Inferior parietal cortex (tissue), 1 donor: ENCODE data around the gene AGTR1.
"Not testable (repeated sequence)": the region's sequence is repeated elsewhere in the genome, so short reads cannot be mapped to it uniquely, and the experiment has no call there.

ENCODE experiments used
- DNase-seq: peaks from one replicate; pipeline ENCODE4 v3.0.0-alpha.2; 2016; ENCODE audit errors: extremely low spot score

AGTR1 gene

DNA sequence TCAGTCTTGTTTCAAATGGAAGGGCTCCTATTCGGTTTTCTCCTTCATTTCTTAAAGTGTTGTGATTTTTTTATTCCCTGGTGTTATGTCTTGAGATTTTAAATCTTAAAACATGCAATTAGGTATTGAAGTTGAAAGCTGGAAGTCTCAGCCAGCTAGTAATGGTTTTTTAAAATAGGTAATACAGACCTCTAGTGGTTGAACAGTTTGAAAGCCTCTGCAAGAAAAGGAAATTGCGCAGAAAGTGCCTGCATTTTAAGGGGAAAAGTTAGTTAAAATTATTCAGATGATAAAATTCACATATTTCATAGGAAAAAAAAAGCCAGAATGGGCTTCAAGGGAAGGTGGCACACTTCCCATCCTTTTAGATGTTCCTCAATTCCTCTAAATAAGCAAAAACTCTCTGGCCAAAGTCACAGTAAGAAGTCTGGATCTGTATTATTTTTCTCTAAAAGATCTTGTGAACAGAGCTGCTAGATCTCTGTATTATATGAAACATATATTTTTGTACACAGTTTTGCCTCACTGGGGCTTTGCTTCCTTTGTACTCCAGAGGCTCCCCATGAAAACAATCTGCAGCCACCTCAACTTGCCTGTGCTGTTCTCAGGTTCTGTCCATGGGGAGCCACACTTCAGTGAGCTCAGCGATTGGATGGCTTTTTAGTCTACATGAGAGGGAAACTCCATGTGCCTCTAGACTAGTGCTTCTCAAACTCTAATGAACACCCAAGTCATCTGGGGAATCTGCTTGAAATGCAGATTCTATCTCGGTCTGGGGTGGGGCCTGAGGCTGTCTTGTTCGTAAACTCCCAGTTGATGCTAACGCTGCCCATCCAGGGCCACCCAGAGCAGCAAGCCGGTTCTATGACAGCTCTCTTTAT lies 21.5 kb downstream of the AGTR1 start:
- DNase-seq, result peak; percentile 25

- DNase-seq, result no peak
Measured at GRCh38 chr3:148720873-148721272, 23.2 kb downstream of the AGTR1 start.

- no peak for DNase-seq
Measured at GRCh38 chr3:148723631-148724030, 25.9 kb downstream of the AGTR1 start.

DNA sequence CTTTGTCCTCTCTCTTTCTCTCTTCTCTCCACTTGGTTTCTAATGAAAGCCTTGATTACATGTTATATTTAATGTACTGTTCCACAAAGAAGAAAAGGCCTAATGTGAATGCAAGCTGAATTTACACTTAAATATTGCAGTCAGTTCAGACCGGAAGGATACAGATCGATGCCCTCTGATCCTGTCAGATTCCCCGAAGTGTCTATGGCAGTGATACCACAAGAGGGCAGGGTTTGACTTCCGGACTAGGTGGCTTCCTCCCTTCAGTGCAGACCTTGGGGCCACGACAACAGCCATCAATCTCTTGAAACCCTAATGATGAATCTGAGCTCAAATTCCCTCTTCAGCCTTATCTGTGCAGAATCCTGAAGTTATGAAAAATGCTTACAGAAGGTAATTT lies 29.5 kb downstream of the AGTR1 start:
- peak; percentile 81 for DNase-seq

GRCh38 chr3:148728753-148729152 lies 31.1 kb downstream of the AGTR1 start:
- no peak for DNase-seq

DNA sequence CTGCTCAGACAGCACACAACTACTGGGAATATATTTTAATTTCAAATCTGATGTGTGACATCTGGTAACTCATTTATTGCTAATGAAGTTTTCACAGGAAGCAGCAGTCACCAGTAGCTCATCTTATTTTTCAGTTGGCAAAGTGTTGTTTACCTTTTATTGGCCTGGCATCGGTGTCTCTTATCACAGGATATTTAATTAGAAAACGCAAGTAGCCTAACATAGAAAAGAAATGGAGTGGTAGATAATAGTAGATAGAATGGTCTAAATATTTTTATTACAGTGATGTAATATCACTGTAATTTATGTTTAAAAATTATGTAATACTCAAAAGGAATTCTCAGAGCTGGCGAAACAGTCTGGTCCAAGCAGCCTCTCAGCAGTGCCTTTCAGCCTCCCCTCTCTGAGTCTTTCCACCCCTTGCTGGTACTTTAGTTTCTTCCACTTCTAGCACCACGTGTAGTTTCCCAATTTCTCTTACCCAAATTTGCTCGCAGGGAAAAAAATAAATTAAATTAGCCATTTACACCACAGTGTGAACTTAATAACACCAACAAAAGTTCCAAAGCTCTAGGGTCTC lies 31.9 kb downstream of the AGTR1 start:
- no peak for DNase-seq

DNA sequence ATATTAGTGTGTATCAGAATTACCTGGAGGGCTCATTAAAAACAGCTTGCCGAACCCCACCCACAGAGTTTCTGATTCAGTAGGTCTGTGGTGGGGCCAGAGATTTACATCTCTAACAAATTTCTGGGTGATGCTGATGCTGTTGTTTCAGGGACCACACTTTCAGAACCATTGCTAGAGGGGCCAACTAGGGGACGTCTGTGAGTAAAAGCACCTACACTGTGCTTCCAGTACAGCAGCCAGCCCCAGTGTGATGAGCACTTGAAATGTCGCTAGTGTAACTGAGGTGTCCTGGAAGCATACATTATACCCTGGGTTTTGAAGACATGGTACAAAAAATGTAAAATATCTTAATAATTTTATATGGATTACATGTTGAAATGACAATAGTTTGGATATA lies 33.0 kb downstream of the AGTR1 start:
- DNase-seq, result no peak

DNA sequence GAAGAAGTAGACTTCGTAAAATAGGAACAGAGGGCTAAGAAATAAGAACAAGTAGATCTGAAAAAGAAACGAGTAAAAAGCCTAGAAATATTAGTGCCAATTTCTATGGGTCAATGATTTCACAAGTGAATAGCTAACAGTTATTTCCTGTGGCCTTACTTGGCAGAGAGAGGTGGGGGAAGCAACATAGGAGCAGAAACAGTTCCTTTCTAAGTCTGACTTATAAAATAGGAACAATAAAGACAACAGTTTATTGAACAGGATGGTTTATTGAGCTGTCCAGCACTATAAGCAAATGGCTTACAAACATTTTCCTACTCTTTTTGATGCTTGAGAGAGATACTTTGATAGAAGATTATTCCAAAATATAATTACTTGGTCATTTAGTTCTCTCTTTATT lies 37.9 kb downstream of the AGTR1 start:
- no peak for DNase-seq

DNA sequence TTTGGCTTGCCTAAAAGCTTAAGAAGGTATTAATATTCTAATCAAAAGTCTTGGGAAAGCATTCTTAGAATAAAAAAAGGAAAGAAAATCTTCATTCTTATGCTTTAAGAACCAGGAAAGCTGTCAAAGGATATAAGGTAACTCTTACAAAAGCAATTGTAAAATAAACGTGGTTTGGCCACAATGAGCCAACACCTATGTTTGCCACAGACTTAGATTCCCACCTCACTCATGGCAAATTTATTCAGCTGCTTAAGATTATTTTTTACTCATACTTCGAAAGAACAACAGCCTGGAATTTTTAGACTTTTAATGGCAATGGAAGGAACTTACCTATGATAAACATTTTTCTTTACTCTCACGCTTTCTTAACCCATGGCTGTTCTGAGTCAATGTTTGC lies 38.4 kb downstream of the AGTR1 start:
- no peak for DNase-seq

GRCh38 chr3:148737104-148737530 lies 39.4 kb downstream of the AGTR1 start:
- no peak for DNase-seq

DNA sequence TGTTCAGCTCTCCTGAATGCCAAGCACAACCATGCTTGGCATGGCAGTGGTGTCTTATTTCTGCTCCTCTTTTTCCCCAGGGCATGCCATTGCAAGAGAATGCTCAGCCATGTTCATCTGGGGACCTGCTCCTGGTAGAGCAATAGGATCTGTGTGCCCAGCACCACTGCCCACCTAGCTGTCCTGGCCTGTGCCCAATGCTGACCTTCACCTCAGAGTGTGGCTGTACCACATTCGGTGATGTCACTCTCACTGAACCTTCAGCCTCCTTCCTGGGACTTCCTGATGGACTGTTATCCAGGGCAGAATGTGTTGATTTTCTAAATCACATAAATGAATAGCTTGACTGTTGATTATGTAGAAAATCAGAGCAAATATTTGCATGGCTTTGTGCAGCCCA lies 42.0 kb downstream of the AGTR1 start:
- DNase-seq, result no peak

DNA sequence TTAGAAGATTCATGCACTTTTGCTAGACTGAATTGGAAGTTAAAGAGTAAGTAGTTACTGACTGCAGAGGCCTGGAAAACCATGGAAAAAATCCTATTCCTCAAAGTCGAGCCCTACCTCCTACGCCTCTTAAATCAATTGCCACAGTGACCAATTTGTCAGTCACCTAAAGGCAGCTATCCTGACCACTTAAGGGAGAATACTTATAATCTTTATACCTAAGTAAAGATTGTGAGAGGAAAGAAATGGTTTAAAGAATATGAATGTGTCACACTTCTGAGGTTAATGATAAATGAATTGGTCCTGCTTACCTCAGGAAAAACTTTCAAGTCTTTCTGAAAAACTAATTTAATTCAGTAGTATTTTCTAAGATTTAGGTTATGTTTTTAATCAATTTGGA lies 42.6 kb downstream of the AGTR1 start:
- no peak for DNase-seq

DNA sequence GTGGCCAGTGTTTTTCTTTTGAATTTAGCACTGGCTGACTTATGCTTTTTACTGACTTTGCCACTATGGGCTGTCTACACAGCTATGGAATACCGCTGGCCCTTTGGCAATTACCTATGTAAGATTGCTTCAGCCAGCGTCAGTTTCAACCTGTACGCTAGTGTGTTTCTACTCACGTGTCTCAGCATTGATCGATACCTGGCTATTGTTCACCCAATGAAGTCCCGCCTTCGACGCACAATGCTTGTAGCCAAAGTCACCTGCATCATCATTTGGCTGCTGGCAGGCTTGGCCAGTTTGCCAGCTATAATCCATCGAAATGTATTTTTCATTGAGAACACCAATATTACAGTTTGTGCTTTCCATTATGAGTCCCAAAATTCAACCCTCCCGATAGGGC lies 43.5 kb downstream of the AGTR1 start:
- no peak for DNase-seq

DNA sequence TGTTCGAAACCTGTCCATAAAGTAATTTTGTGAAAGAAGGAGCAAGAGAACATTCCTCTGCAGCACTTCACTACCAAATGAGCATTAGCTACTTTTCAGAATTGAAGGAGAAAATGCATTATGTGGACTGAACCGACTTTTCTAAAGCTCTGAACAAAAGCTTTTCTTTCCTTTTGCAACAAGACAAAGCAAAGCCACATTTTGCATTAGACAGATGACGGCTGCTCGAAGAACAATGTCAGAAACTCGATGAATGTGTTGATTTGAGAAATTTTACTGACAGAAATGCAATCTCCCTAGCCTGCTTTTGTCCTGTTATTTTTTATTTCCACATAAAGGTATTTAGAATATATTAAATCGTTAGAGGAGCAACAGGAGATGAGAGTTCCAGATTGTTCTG lies 44.4 kb downstream of the AGTR1 start:
- no peak for DNase-seq

DNA sequence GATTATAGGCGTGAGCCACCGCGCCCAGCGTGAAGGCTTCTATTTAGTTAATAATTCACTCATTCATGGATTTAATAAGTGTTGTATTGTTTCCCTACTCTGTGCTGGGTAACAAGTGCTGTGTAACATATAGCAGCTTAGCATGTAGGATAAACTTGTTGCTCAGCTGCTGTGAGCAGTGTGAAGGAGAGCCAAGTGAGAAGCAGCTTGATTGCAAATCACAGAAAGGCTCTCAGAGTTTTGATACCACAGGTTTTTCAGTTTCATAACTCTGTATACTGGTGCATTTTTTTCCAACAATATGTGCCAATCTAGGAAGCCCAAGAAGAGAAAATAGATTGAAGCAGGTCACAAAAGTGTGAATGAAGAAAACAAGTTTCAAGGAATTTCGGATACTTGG lies 48.4 kb downstream of the AGTR1 start:
- DNase-seq, result no peak

DNA sequence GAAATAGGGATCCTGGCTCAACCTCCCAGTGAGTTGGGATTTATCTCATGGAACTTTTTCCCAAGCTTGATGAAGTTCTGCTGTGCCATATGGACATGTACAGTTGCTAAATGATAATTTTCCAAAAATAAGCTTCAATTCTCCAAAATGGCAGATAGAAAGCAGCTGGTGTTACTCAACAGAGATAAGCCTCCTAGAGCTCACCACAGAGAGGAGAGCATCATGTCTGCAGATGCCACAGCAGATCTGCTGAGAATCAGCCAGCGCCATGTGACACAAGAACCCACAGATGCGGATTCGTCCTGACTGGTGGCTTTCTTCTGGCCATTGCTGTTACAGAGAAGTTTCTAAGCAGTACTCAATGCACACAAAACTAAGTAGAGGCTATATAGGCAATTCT lies 50.6 kb downstream of the AGTR1 start:
- peak; percentile 29 for DNase-seq

DNA sequence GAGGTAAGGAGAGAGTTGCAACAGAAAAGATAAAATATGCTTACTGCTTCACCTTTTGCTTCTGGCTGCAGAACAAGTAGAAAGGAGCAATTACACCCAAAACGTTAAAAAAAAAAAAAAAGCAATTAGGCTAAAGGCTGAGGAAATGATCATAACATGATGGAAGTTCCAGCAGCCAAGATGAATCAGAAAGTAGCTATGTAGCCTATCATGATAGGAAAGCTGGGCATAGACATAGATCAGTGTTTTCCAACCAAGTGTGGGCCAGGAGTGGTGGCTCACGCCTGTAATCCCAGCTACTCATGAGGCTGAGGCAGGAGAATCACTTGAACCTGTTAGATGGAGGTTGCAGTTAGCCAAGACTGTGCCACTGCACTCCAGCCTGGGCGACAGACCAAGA lies 52.6 kb downstream of the AGTR1 start:
- DNase-seq, result no peak

DNA sequence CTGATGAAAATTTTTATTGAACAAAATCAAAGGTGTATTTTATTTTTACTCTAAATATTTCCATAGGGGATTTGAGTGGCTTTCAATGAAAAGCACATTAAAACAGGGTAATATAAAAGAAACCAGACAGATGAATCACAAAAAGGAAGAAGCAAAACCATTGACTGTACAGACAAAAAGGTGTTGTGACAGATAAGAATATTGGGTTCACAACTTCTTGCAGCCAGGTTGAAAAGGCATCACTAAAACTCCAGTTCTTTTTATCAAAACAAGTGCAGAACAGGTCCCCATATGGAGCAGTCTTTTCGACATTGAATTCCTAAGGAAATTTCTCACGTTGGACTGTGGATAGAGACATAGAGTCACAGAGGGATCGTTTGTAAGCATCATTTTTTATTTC lies 53.8 kb downstream of the AGTR1 start:
- DNase-seq, result no peak

DNA sequence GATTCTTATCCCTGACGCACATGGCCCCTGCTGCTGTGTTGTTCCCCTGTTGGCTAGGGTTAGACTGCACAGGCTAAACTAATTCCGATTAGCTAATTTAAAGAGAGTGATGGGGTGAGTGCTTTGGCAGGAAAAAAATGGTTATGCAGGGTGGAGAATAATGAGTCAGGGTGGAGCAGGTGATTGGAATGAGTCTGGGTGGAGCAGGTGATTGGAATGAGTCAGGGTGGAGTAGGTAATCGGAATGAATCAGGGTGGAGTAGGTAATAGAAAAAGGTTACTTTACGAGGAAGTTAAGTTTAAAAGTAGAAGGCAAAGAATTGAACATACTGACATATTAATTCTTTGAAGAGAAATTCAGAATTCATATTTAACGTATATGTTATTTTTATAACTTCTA lies 55.7 kb downstream of the AGTR1 start:
- DNase-seq, result not testable (repeated sequence)

GRCh38 chr3:148755570-148755969 lies 57.9 kb downstream of the AGTR1 start:
- DNase-seq, result no peak

DNA sequence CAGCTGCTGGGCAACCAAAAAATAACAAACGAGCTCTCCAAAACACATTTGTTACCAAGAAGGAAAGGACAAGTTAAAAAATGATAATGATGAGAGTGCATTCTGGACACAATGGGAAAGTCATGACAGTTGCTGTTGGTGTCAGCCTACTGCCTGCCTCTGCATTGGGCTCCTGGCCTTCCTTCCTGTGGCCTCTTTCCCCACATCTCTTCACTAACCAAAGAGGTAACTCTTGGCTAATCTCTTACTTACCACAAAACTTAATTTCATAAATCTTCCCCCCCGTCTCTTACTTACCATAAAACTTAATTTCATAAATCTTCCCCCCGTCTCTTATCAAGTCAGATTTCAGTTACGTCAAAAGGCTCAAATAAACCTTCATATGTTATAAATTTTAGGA lies 58.6 kb downstream of the AGTR1 start:
- no peak for DNase-seq

GRCh38 chr3:148757238-148758215 lies 59.8 kb downstream of the AGTR1 start:
- no peak for DNase-seq
